PC-9 (cell line): ENCODE measurements around the gene MMP24.

Experiments
- CTCF ChIP-seq: fragments of 200-600 bp; sonication (generic); conservative IDR thresholded peaks from 2 replicates; pipeline ENCODE4 v1.6.1; 2017; ENCODE audit warnings: mixed run types, antibody characterized with exemption, mild to moderate bottlenecking, moderate library complexity
- EZH2 ChIP-seq: fragments of 200-600 bp; sonication (generic); IDR thresholded peaks from 2 replicates; pipeline ENCODE4 v1.8.0; 2017; ENCODE audit warnings: antibody characterized with exemption, low read depth

- TF ChIP-seq CTCF (peak; percentile 95), EZH2 (no peak)
Measured at GRCh38 chr20:35303735-35304491, 77.4 kb downstream of the MMP24 start.
